ENCODE data around the gene CCR8. TPM values are rescaled to one million over a fixed set of nuclear protein-coding genes. Genes with fewer than 3 reads are reported as not detected.

Gene CCR8
- total RNA-seq, 2 experiments from 2014 or later: 0.48 to 0.51 TPM

GRCh38 chr3:39332525-39332924 lies 3.0 kb downstream of the CCR8 start:
- H3K4me1 Mint-ChIP-seq (ENCODE audit: low read depth): peaks cover 31% of the 10 kb centered on the region
- no peaks in the 10 kb centered on the region for H3K9me3 Mint-ChIP-seq
- ChIA-PET POLR2A (no interaction called here), CTCF (interaction anchor here (1.5 to 1.7 kb wide), 2 partner anchors 11 to 41 kb away, joined by 3 read pairs; no protein-coding TSS in a partner anchor)
- intact Hi-C loops (cut with micrococcal nuclease): no loop called here
- no peak for DNase-seq
- no peak overlapping the region for H3K4me3 Mint-ChIP-seq
- H3K27me3 Mint-ChIP-seq: no peaks in the 10 kb centered on the region
- peaks cover 5% of the 10 kb centered on the region for H3K36me3 Mint-ChIP-seq
- no peak overlapping the region for H3K27ac Mint-ChIP-seq

- no peak overlapping the region for H3K4me3 Mint-ChIP-seq
- ChIA-PET POLR2A (no interaction called here), CTCF (interaction anchor here (1.5 to 1.7 kb wide), 2 partner anchors 12 to 42 kb away, joined by 3 read pairs; no protein-coding TSS in a partner anchor)
- no peaks in the 10 kb centered on the region for H3K9me3 Mint-ChIP-seq
- H3K4me1 Mint-ChIP-seq (ENCODE audit: low read depth): peaks cover 20% of the 10 kb centered on the region
- H3K27me3 Mint-ChIP-seq: no peaks in the 10 kb centered on the region
- H3K36me3 Mint-ChIP-seq: peaks cover 5% of the 10 kb centered on the region
- no peak for DNase-seq
- H3K27ac Mint-ChIP-seq: no peak overlapping the region
- intact Hi-C loops (cut with micrococcal nuclease): no loop called here
Observed at GRCh38 chr3:39333607-39334006, 4.1 kb downstream of the CCR8 start.

GRCh38 chr3:39334205-39334604 lies 4.7 kb downstream of the CCR8 start:
- Mint-ChIP-seq H3K4me3 (no peak overlapping the region), H3K9me3 (no peaks in the 10 kb centered on the region), H3K36me3 (peaks cover 5% of the 10 kb centered on the region), H3K27ac (no peak overlapping the region), H3K4me1 (ENCODE audit: low read depth) (peaks cover 20% of the 10 kb centered on the region), H3K27me3 (no peaks in the 10 kb centered on the region)
- no peak for DNase-seq
- CTCF ChIA-PET: interaction anchor here (1.7 to 1.9 kb wide), 2 partner anchors 43 to 44 kb away, joined by 3 to 5 read pairs; no protein-coding TSS in a partner anchor
- intact Hi-C loops (cut with micrococcal nuclease): no loop called here
- POLR2A ChIA-PET: no interaction called here

GRCh38 chr3:39338201-39338600 lies 8.7 kb downstream of the CCR8 start:
- CTCF ChIA-PET: interaction anchor here (1.5 kb wide), 1 partner anchor 46 kb away, joined by 3 read pairs; no protein-coding TSS in a partner anchor
- no peaks in the 10 kb centered on the region for H3K9me3 Mint-ChIP-seq
- H3K4me3 Mint-ChIP-seq: no peak overlapping the region
- H3K27ac Mint-ChIP-seq: no peak overlapping the region
- no peaks in the 10 kb centered on the region for H3K27me3 Mint-ChIP-seq
- H3K4me1 Mint-ChIP-seq (ENCODE audit: low read depth): peaks cover 11% of the 10 kb centered on the region
- POLR2A ChIA-PET: no interaction called here
- peaks cover 5% of the 10 kb centered on the region for H3K36me3 Mint-ChIP-seq
- no peak for DNase-seq
- intact Hi-C loops (cut with micrococcal nuclease): no loop called here

- Mint-ChIP-seq H3K4me3 (no peak overlapping the region), H3K27me3 (no peaks in the 10 kb centered on the region), H3K9me3 (no peaks in the 10 kb centered on the region), H3K4me1 (ENCODE audit: low read depth) (peaks cover 15% of the 10 kb centered on the region), H3K36me3 (peaks cover 3% of the 10 kb centered on the region), H3K27ac (no peak overlapping the region)
- POLR2A ChIA-PET: no interaction called here
- CTCF ChIA-PET: interaction anchor here (1.5 kb wide), 1 partner anchor 47 kb away, joined by 3 read pairs; no protein-coding TSS in a partner anchor
- intact Hi-C loops (cut with micrococcal nuclease): no loop called here
- DNase-seq: no peak
Observed at GRCh38 chr3:39339086-39339485, 9.6 kb downstream of the CCR8 start.

- DNase-seq: no peak
- Mint-ChIP-seq H3K27me3 (no peaks in the 10 kb centered on the region), H3K27ac (no peak overlapping the region), H3K9me3 (no peaks in the 10 kb centered on the region), H3K36me3 (no peaks in the 10 kb centered on the region), H3K4me3 (no peak overlapping the region), H3K4me1 (ENCODE audit: low read depth) (peaks cover 36% of the 10 kb centered on the region)
- ChIA-PET CTCF (interaction anchor here (0.7 to 1.3 kb wide), 3 partner anchors 51 to 103 kb away, joined by 3 to 4 read pairs (median 3); no protein-coding TSS in a partner anchor), POLR2A (interaction anchor here (0.6 kb wide), 1 partner anchor 22 kb away, joined by 4 read pairs; no protein-coding TSS in a partner anchor)
- intact Hi-C loops (cut with micrococcal nuclease): loop anchor here (1.0 kb wide), 1 partner anchor 15 kb away; no protein-coding TSS in a partner anchor
Observed at GRCh38 chr3:39343076-39343717, 13.7 kb downstream of the CCR8 start.

- CTCF ChIA-PET: no interaction called here
- POLR2A ChIA-PET: no interaction called here
- no peak overlapping the region for H3K27ac Mint-ChIP-seq
- no peak for DNase-seq
- H3K27me3 Mint-ChIP-seq: no peaks in the 10 kb centered on the region
- no peaks in the 10 kb centered on the region for H3K9me3 Mint-ChIP-seq
- intact Hi-C loops (cut with micrococcal nuclease): loop anchor here (1.0 kb wide), 1 partner anchor 15 kb away; no protein-coding TSS in a partner anchor
- no peak overlapping the region for H3K4me3 Mint-ChIP-seq
- H3K36me3 Mint-ChIP-seq: no peaks in the 10 kb centered on the region
- H3K4me1 Mint-ChIP-seq (ENCODE audit: low read depth): peaks cover 36% of the 10 kb centered on the region
Observed at GRCh38 chr3:39343760-39344159, 14.3 kb downstream of the CCR8 start.

- ChIA-PET CTCF (interaction anchor here (0.6 to 3.3 kb wide), 3 partner anchors 9 to 56 kb away, joined by 3 to 25 read pairs (median 3); no protein-coding TSS in a partner anchor), POLR2A (no interaction called here)
- H3K4me3 Mint-ChIP-seq: no peak overlapping the region
- no peaks in the 10 kb centered on the region for H3K27me3 Mint-ChIP-seq
- peaks cover 36% of the 10 kb centered on the region for H3K4me1 Mint-ChIP-seq (ENCODE audit: low read depth)
- no peaks in the 10 kb centered on the region for H3K36me3 Mint-ChIP-seq
- H3K27ac Mint-ChIP-seq: no peak overlapping the region
- intact Hi-C loops (cut with micrococcal nuclease): no loop called here
- DNase-seq: no peak
- H3K9me3 Mint-ChIP-seq: no peaks in the 10 kb centered on the region
Observed at GRCh38 chr3:39344746-39345344, 15.3 kb downstream of the CCR8 start.

- POLR2A ChIA-PET: interaction anchor here (0.8 to 1.4 kb wide), 2 partner anchors 16 to 24 kb away, joined by 3 to 4 read pairs; no protein-coding TSS in a partner anchor
- peak overlapping the region; percentile 11 for H3K27ac Mint-ChIP-seq
- peaks cover 36% of the 10 kb centered on the region for H3K4me1 Mint-ChIP-seq (ENCODE audit: low read depth)
- no peaks in the 10 kb centered on the region for H3K9me3 Mint-ChIP-seq
- DNase-seq: no peak
- no peaks in the 10 kb centered on the region for H3K27me3 Mint-ChIP-seq
- intact Hi-C loops (cut with micrococcal nuclease): loop anchor here (2.0 kb wide), 1 partner anchor 14 kb away; no protein-coding TSS in a partner anchor
- H3K4me3 Mint-ChIP-seq: no peak overlapping the region
- CTCF ChIA-PET: interaction anchor here (0.7 to 3.3 kb wide), 4 partner anchors 32 to 479 kb away, joined by 3 to 25 read pairs (median 7); no protein-coding TSS in a partner anchor
- no peaks in the 10 kb centered on the region for H3K36me3 Mint-ChIP-seq
Observed at GRCh38 chr3:39346785-39347585, 17.5 kb downstream of the CCR8 start.

GRCh38 chr3:39347586-39347876 lies 18.0 kb downstream of the CCR8 start:
- intact Hi-C loops (cut with micrococcal nuclease): loop anchor here (2.0 kb wide), 1 partner anchor 13 kb away; no protein-coding TSS in a partner anchor
- ChIA-PET CTCF (interaction anchor here (1.0 to 3.3 kb wide), 4 partner anchors 31 to 151 kb away, joined by 3 to 25 read pairs (median 7); no protein-coding TSS in a partner anchor), POLR2A (interaction anchor here (1.4 kb wide), 1 partner anchor 24 kb away, joined by 3 read pairs; no protein-coding TSS in a partner anchor)
- peaks cover 36% of the 10 kb centered on the region for H3K4me1 Mint-ChIP-seq (ENCODE audit: low read depth)
- no peaks in the 10 kb centered on the region for H3K27me3 Mint-ChIP-seq
- no peaks in the 10 kb centered on the region for H3K36me3 Mint-ChIP-seq
- H3K9me3 Mint-ChIP-seq: no peaks in the 10 kb centered on the region
- H3K4me3 Mint-ChIP-seq: no peak overlapping the region
- no peak overlapping the region for H3K27ac Mint-ChIP-seq
- no peak for DNase-seq

GRCh38 chr3:39349080-39349479 lies 19.6 kb downstream of the CCR8 start:
- Mint-ChIP-seq H3K36me3 (no peaks in the 10 kb centered on the region), H3K9me3 (no peaks in the 10 kb centered on the region), H3K27me3 (no peaks in the 10 kb centered on the region), H3K4me1 (ENCODE audit: low read depth) (peaks cover 27% of the 10 kb centered on the region), H3K27ac (no peak overlapping the region), H3K4me3 (no peak overlapping the region)
- DNase-seq: no peak
- intact Hi-C loops (cut with micrococcal nuclease): no loop called here
- ChIA-PET CTCF (interaction anchor here (3.0 kb wide), 1 partner anchor 61 kb away, joined by 8 read pairs; no protein-coding TSS in a partner anchor), POLR2A (no interaction called here)

- ChIA-PET CTCF (no interaction called here), POLR2A (no interaction called here)
- no peaks in the 10 kb centered on the region for H3K9me3 Mint-ChIP-seq
- intact Hi-C loops (cut with micrococcal nuclease): no loop called here
- DNase-seq: no peak
- no peaks in the 10 kb centered on the region for H3K27me3 Mint-ChIP-seq
- H3K4me3 Mint-ChIP-seq: no peak overlapping the region
- no peak overlapping the region for H3K27ac Mint-ChIP-seq
- H3K4me1 Mint-ChIP-seq (ENCODE audit: low read depth): peaks cover 22% of the 10 kb centered on the region
- H3K36me3 Mint-ChIP-seq: no peaks in the 10 kb centered on the region
Observed at GRCh38 chr3:39350714-39351113, 21.2 kb downstream of the CCR8 start.

Data from activated CD4-positive, alpha-beta memory T cell treated with anti-CD3 and anti-CD28 coated beads for 36 hours (primary cell).